Measurements from ENCODE around the gene RPH3AL. TPM values are rescaled to one million over a fixed set of nuclear protein-coding genes. Genes with fewer than 3 reads are reported as not detected.
"Not testable (repeated sequence)": the region's sequence is repeated elsewhere in the genome, so short reads cannot be mapped to it uniquely, and the experiment has no call there.

The RPH3AL gene
- polyA plus RNA-seq, 1 donor from 2014 or later, result 0.87 TPM

DNA sequence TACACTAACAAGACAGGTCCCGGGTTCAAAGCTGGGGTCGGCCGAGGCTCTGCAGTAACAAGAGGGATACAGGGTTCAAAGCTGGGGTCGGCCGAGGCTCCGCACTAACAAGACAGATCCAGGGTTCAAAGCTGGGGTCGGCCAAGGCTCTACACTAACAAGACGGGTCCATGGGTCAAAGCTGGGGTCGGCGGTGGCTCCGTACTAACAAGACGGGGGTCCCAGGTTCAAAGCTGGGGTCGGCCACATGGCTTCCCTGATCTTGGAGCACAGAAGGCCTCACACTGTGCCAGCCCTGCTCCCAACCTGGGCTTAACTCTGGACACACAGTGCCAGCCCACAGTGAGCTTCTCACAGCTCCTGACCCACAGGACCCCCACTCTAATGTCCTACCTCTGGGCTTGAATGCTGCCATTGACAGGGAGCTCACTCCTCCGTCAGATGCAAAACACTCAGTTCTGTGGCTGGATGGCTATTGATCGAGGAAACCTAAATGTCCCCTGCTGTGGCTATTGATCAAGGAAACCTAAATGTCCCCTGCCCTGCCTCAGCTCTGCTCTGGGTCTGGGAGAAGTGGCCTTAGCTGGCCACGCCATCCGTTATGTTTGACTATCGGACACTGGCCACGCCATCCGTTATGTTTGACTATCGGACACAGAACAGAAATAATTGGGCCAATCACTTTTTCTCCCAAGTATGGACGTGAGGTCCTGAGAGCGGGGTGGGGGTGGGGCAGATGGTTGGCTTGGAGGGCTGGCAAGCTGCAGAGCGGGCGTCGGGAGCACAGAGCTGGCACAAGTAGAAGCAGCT, 116.6 kb downstream of the RPH3AL start:
- Histone ChIP-seq H3K79me2 (replicated peaks; ENCODE audit: insufficient read depth, low read length) (no peaks in the 10 kb centered on the region), H3K4me3 (ENCODE audit: low read length) (no peak overlapping the region), H3K9me2 (ENCODE audit: insufficient read depth, low read length) (no peaks in the 10 kb centered on the region), H3K9ac (ENCODE audit: low read length) (no peak overlapping the region), H3K9me3 (ENCODE audit: low read length) (no peaks in the 10 kb centered on the region), H3K36me3 (ENCODE audit: insufficient read depth, low read length) (no peaks in the 10 kb centered on the region), H3K27me3 (ENCODE audit: insufficient read depth, low read depth, low read length) (no peaks in the 10 kb centered on the region), H3F3A (ENCODE audit: insufficient read depth, low read length, poor library complexity, severe bottlenecking) (no peaks in the 10 kb centered on the region), H3K27ac (ENCODE audit: low read length) (no peak overlapping the region), H2AFZ (ENCODE audit: low read depth, low read length) (no peak overlapping the region), H3K4me2 (ENCODE audit: low read length) (no peak overlapping the region), H4K20me1 (ENCODE audit: insufficient read depth) (no peaks in the 10 kb centered on the region)
- TF ChIP-seq POLR2AphosphoS5 (IDR thresholded peaks at IDR 0.05) (no peak), EP300 (conservative IDR thresholded peaks at IDR 0.05; ENCODE audit: poor library complexity, severe bottlenecking) (no peak), EZH2 (IDR thresholded peaks at IDR 0.05; ENCODE audit: borderline replicate concordance, insufficient read depth, low read length, poor library complexity, severe bottlenecking) (no peak), RAD21 (conservative IDR thresholded peaks at IDR 0.05) (no peak), MXI1 (conservative IDR thresholded peaks at IDR 0.05; ENCODE audit: poor library complexity, severe bottlenecking) (no peak), SMC3 (conservative IDR thresholded peaks at IDR 0.05; ENCODE audit: poor library complexity) (no peak), TAF1 (IDR thresholded peaks at IDR 0.05; ENCODE audit: low read depth) (no peak)
- TF ChIP-seq, protein P1, sequence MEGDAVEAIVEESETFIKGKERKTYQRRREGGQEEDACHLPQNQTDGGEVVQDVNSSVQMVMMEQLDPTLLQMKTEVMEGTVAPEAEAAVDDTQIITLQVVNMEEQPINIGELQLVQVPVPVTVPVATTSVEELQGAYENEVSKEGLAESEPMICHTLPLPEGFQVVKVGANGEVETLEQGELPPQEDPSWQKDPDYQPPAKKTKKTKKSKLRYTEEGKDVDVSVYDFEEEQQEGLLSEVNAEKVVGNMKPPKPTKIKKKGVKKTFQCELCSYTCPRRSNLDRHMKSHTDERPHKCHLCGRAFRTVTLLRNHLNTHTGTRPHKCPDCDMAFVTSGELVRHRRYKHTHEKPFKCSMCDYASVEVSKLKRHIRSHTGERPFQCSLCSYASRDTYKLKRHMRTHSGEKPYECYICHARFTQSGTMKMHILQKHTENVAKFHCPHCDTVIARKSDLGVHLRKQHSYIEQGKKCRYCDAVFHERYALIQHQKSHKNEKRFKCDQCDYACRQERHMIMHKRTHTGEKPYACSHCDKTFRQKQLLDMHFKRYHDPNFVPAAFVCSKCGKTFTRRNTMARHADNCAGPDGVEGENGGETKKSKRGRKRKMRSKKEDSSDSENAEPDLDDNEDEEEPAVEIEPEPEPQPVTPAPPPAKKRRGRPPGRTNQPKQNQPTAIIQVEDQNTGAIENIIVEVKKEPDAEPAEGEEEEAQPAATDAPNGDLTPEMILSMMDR (IDR thresholded peaks at IDR 0.05; ENCODE audit: poor library complexity, severe bottlenecking), result no peak
- TF ChIP-seq, protein P2, sequence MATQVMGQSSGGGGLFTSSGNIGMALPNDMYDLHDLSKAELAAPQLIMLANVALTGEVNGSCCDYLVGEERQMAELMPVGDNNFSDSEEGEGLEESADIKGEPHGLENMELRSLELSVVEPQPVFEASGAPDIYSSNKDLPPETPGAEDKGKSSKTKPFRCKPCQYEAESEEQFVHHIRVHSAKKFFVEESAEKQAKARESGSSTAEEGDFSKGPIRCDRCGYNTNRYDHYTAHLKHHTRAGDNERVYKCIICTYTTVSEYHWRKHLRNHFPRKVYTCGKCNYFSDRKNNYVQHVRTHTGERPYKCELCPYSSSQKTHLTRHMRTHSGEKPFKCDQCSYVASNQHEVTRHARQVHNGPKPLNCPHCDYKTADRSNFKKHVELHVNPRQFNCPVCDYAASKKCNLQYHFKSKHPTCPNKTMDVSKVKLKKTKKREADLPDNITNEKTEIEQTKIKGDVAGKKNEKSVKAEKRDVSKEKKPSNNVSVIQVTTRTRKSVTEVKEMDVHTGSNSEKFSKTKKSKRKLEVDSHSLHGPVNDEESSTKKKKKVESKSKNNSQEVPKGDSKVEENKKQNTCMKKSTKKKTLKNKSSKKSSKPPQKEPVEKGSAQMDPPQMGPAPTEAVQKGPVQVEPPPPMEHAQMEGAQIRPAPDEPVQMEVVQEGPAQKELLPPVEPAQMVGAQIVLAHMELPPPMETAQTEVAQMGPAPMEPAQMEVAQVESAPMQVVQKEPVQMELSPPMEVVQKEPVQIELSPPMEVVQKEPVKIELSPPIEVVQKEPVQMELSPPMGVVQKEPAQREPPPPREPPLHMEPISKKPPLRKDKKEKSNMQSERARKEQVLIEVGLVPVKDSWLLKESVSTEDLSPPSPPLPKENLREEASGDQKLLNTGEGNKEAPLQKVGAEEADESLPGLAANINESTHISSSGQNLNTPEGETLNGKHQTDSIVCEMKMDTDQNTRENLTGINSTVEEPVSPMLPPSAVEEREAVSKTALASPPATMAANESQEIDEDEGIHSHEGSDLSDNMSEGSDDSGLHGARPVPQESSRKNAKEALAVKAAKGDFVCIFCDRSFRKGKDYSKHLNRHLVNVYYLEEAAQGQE (IDR thresholded peaks at IDR 0.05; ENCODE audit: borderline replicate concordance), result no peak

GRCh38 chr17:234994-235830, 117.4 kb downstream of the RPH3AL start:
- H3K4me3 ChIP-seq (ENCODE audit: low read length); H3K36me3 ChIP-seq (ENCODE audit: insufficient read depth, low read length); H3F3A ChIP-seq (ENCODE audit: insufficient read depth, low read length, poor library complexity, severe bottlenecking); H3K9me2 ChIP-seq (ENCODE audit: insufficient read depth, low read length); H4K20me1 ChIP-seq (ENCODE audit: insufficient read depth); H3K4me2 ChIP-seq (ENCODE audit: low read length); H3K27me3 ChIP-seq (ENCODE audit: insufficient read depth, low read depth, low read length); H3K9me3 ChIP-seq (ENCODE audit: low read length); H3K79me2 ChIP-seq (replicated peaks; ENCODE audit: insufficient read depth, low read length); H3K27ac ChIP-seq (ENCODE audit: low read length); H3K9ac ChIP-seq (ENCODE audit: low read length); H2AFZ ChIP-seq (ENCODE audit: low read depth, low read length): not testable (repeated sequence)

DNA sequence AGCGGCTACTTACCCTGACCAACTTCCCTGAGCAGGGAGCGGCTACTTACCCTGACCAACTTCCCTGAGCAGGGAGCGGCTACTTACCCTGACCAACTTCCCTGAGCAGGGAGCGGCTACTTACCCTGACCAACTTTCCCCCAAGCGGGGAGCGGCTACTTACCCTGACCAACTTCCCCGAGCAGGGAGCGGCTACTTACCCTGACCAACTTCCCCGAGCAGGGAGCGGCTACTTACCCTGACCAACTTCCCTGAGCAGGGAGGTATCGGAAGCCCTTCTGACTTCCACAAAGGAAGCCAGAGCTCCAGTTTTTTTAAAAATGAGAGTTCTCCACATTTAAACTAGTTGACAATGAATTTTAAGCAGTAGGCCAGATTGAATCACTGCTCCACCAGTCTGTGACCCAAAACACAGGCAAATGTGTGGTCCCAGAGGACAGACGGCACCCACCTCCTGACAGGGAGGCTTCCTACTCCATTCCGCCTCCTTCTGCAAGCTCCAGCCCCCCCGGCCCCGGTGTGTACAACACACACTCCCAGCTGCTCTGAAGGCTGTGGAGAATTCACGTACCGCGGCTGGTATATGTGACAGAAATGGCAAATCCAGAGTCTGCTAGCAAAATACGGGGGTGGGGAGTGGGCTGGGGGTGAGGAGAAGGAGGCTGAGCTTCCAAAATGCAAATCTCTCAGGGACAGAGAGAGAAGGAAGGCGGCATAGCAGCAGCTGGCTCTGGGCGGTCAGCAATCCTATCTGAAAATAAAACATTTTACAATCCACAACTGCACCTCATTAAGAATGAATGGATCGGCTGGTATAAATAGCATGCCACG, 118.2 kb downstream of the RPH3AL start:
- not testable (repeated sequence) for H3K27ac ChIP-seq (ENCODE audit: low read length); H3K9me3 ChIP-seq (ENCODE audit: low read length); H3K79me2 ChIP-seq (replicated peaks; ENCODE audit: insufficient read depth, low read length); H3F3A ChIP-seq (ENCODE audit: insufficient read depth, low read length, poor library complexity, severe bottlenecking); H3K4me2 ChIP-seq (ENCODE audit: low read length); H3K4me3 ChIP-seq (ENCODE audit: low read length); H4K20me1 ChIP-seq (ENCODE audit: insufficient read depth); H3K36me3 ChIP-seq (ENCODE audit: insufficient read depth, low read length); H3K9ac ChIP-seq (ENCODE audit: low read length); H2AFZ ChIP-seq (ENCODE audit: low read depth, low read length); H3K27me3 ChIP-seq (ENCODE audit: insufficient read depth, low read depth, low read length); H3K9me2 ChIP-seq (ENCODE audit: insufficient read depth, low read length)

All from neural cell (in vitro differentiated cells).